HepG2 (cell line): Measurements from ENCODE around the gene TREH. TPM values are rescaled to one million over a fixed set of nuclear protein-coding genes. Genes with fewer than 3 reads are reported as not detected.

ENCODE experiments used
- ATAC-seq: fragments of 200-7000 bp; cut with Tn5 transposase; 3 replicates; pipeline ENCODE4 v1.9.1; 2020; ENCODE audit warnings: mild to moderate bottlenecking, moderate library complexity
- BruUV-seq: library from RNA; stranded (reverse); fragments of 400-500 nt; replicated peaks from 2 replicates; lab custom pipeline; 2021; lab: Mats Ljungman, UMichigan
- CTCF ChIA-PET: fragments of 300-600 bp; formaldehyde crosslinking; extraction: SDS; loops from one replicate; lab custom pipeline; 2021; ENCODE audit warnings: low total read pairs, inconsistent platforms, low intra/inter-chr PET ratio; lab: Yijun Ruan, JAX
- POLR2A ChIA-PET: fragments of 350-600 bp; sonication (Branson Sonifier 250); formaldehyde crosslinking; loops from one replicate; lab custom pipeline; 2020; ENCODE audit warnings: antibody characterized with exemption, inconsistent platforms; lab: Yijun Ruan, JAX
- DNase-seq: peaks from one replicate; pipeline ENCODE4 v3.0.0-alpha.2; 2015; ENCODE audit warnings: low spot score
- FAIRE-seq: peaks from 3 replicates; lab custom pipeline; 2011; peaks lifted over from hg19 to GRCh38; lab: Jason Lieb, UNC
- H2AFZ ChIP-seq: one replicate; pipeline ENCODE4 v1.6.1; 2011; ENCODE audit warnings: low read length, inconsistent platforms
- H3K27ac ChIP-seq: fragments of 300-600 bp; 3 replicates; pipeline ENCODE4 v1.8.0; 2011; ENCODE audit warnings: mixed run types, mild to moderate bottlenecking, mixed read lengths, low read length, inconsistent platforms; ENCODE audit not compliant: insufficient read depth; ENCODE audit errors: extremely low read length
- H3K27me3 ChIP-seq, 2 experiments: fragments of 200-600 bp in 1 of 2; 2 replicates in 1 of 2; 3 replicates in 1 of 2; pipeline versions ENCODE4 v1.6.0 to v1.8.0; 2011; ENCODE audit warnings: low read length in 2 of 2, mild to moderate bottlenecking in 2 of 2, moderate library complexity in 2 of 2, inconsistent platforms in 1 of 2; ENCODE audit not compliant: insufficient read depth in 2 of 2, control insufficient read depth in 1 of 2
- H3K36me3 ChIP-seq, 2 experiments: fragments of 200-600 bp in 1 of 2; replicated peaks in 1 of 2; 2 replicates in 1 of 2; 3 replicates in 1 of 2; pipeline versions ENCODE4 v1.5.1 to v1.8.0; 2011; ENCODE audit warnings: low read length in 2 of 2, inconsistent platforms in 1 of 2; ENCODE audit not compliant: insufficient read depth in 2 of 2, control insufficient read depth in 1 of 2
- H3K4me1 ChIP-seq: 2 replicates; pipeline ENCODE4 v1.5.1; 2012; ENCODE audit warnings: low read length, inconsistent platforms; ENCODE audit not compliant: insufficient read depth
- H3K4me2 ChIP-seq: 2 replicates; pipeline ENCODE4 v1.6.0; 2011; ENCODE audit warnings: low read depth, low read length, inconsistent platforms
- H3K4me3 ChIP-seq, 3 experiments: fragments of 200-600 bp in 1 of 3; sonication (generic), shearing (Covaris generic) in 1 of 3; replicated peaks in 1 of 3; 2 replicates each; pipeline ENCODE4 v1.5.1; 2011 to 2016; ENCODE audit warnings: low read length in 3 of 3, inconsistent platforms in 2 of 3, low read depth in 2 of 3, mild to moderate bottlenecking in 2 of 3, control low read depth in 1 of 3, mixed read lengths in 1 of 3; ENCODE audit not compliant: insufficient read depth in 1 of 3
- H3K79me2 ChIP-seq: one replicate; pipeline ENCODE4 v1.6.1; 2011; ENCODE audit warnings: low read length, inconsistent platforms; ENCODE audit not compliant: insufficient read depth
- H3K9ac ChIP-seq: 2 replicates; pipeline ENCODE4 v1.6.0; 2011; ENCODE audit warnings: mild to moderate bottlenecking, low read depth, low read length, inconsistent platforms; ENCODE audit not compliant: insufficient read depth
- H3K9me3 ChIP-seq: 2 replicates; pipeline ENCODE4 v1.5.1; 2012; ENCODE audit warnings: mild to moderate bottlenecking, low read length
- H4K20me1 ChIP-seq: 2 replicates; pipeline ENCODE4 v1.6.0; 2011; ENCODE audit warnings: inconsistent platforms, mild to moderate bottlenecking, low read length, moderate library complexity; ENCODE audit not compliant: insufficient read depth
- MAFF ChIP-seq: IDR thresholded peaks from 2 replicates; pipeline ENCODE4 v1.6.1; 2011; ENCODE audit warnings: low read depth, low read length, improper control_type of control experiment
- MYC ChIP-seq: sonication (generic); formaldehyde crosslinking; IDR thresholded peaks from 2 replicates; pipeline ENCODE4 v1.9.0; 2021; ENCODE audit warnings: missing genetic modification reagents, borderline replicate concordance
- POLR2AphosphoS5 ChIP-seq: IDR thresholded peaks from 2 replicates; pipeline ENCODE4 v1.6.1; 2012; ENCODE audit warnings: low read depth, low read length
- SMARCE1 ChIP-seq: fragments of 450-650 bp; IDR thresholded peaks from 2 replicates; pipeline ENCODE4 v1.6.1; 2017; ENCODE audit warnings: borderline replicate concordance
- ZBTB1 ChIP-seq: sonication (generic); formaldehyde crosslinking; IDR thresholded peaks from 2 replicates; pipeline ENCODE4 v1.4.0; 2020; ENCODE audit warnings: missing genetic modification reagents, borderline replicate concordance
- ZNF12 ChIP-seq: sonication (generic); formaldehyde crosslinking; IDR thresholded peaks from 2 replicates; pipeline ENCODE4 v1.5.0; 2020; ENCODE audit warnings: missing genetic modification reagents
- ZNF124 ChIP-seq: sonication (generic); formaldehyde crosslinking; IDR thresholded peaks from 2 replicates; pipeline ENCODE4 v1.4.0; 2020; ENCODE audit warnings: missing genetic modification reagents
- ZNF724P ChIP-seq: sonication (generic); formaldehyde crosslinking; IDR thresholded peaks from 2 replicates; pipeline ENCODE4 v1.8.0; 2022; ENCODE audit warnings: missing genetic modification reagents, borderline replicate concordance
- WGBS: methylation state at CpG from one replicate; pipeline ENCODE4 v1.1.6; 2017; ENCODE audit warnings: low lambda C conversion rate; 5-methylcytosine and 5-hydroxymethylcytosine counted together
- in situ Hi-C: cut with HindIII; loops from 2 replicates; pipeline ENCODE4 v1.10.0; 2017; ENCODE audit warnings: low pct_unique_long_range_greater_than_20kb; ENCODE audit not compliant: extremely low pct_ligation_motif_present
- intact Hi-C: fragments of 100-400 bp; cut with micrococcal nuclease; formaldehyde crosslinking; loops from one replicate; pipeline ENCODE4 v1.10.0; 2022; ENCODE audit not compliant: unreplicated experiment
- polyA plus RNA-seq, 8 experiments: library from polyadenylated mRNA; depleted of rRNA in 3 of 8; stranded (reverse) in 7 of 8; unstranded in 1 of 8; fragments of >200 nt; fragmentation: Illumina TruSeq in 4 of 8; extraction: Trizol in 4 of 8; gene quantifications; 2 replicates each; pipeline versions ENCODE4 v1.2.1 to v1.2.3, GENCODE V29; 2011 to 2016; ENCODE audit warnings: low read depth in 4 of 8, missing spikeins in 1 of 8, mixed read lengths in 1 of 8; ENCODE audit not compliant: insufficient read depth in 1 of 8
- total RNA-seq, 5 experiments: library from RNA; depleted of rRNA; stranded (reverse); fragments of >200 nt; fragmentation: Illumina TruSeq; extraction: Trizol; gene quantifications; 2 replicates each; pipeline ENCODE4 v1.2.3, GENCODE V29; 2016; ENCODE audit warnings: low read depth in 1 of 5
- TF ChIP-seq, protein P1 (sequence below): sonication (generic); formaldehyde crosslinking; IDR thresholded peaks from 2 replicates; pipeline ENCODE4 v1.5.1; 2020; ENCODE audit warnings: missing genetic modification reagents, mild to moderate bottlenecking, borderline replicate concordance
- TF ChIP-seq, protein P2 (sequence below): sonication (generic); formaldehyde crosslinking; IDR thresholded peaks from 2 replicates; pipeline ENCODE4 v1.4.0; 2020; ENCODE audit warnings: mild to moderate bottlenecking, missing genetic modification reagents, borderline replicate concordance
- TF ChIP-seq, protein P3 (sequence below): IDR thresholded peaks from 2 replicates; pipeline ENCODE4 v1.6.1; 2012; ENCODE audit warnings: low read length, improper control_type of control experiment
- TF ChIP-seq, protein P4 (sequence below): sonication (generic); formaldehyde crosslinking; IDR thresholded peaks from 2 replicates; pipeline ENCODE4 v1.9.0; 2021; ENCODE audit warnings: mild to moderate bottlenecking, missing genetic modification reagents

The TREH gene
- total and polyA plus RNA-seq, 2 of the 13 experiments (the other 11 are each of a cell fraction or from before 2014, with no cell fraction given): 0.53 to 0.86 TPM

DNA sequence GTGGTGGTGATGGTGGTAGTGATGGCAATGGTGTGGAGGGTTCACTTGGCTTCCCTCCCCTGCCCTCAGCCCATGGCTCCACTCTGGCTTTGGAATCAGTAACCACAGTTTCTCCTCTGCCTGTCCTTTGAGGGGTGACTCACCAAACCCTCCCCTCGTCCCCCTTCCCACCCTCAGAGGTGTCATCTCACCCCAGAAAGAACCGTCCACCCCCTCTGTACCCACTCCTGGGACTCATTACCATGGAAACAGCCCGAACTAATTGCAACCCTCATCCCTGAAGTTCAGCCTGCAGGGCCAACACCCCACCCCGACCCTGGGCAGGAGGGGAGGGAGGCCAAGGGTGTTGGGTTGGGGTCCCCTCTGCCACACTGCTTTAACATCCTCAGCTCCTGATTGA lies 45.5 kb downstream of the TREH start:
- intact Hi-C loops: no loop called here
- Histone ChIP-seq H3K79me2 (no peaks in the 10 kb centered on the region), H2AFZ (no peak overlapping the region), H3K27me3 (no peaks in the 10 kb centered on the region), H3K4me2 (peak overlapping the region; percentile 72), H3K4me1 (peaks cover 9% of the 10 kb centered on the region), H3K9me3 (no peaks in the 10 kb centered on the region), H3K4me3 (no peak overlapping the region), H3K9ac (0 out of 2 replicates have a peak overlapping the region, but pooled peaks have one; percentile 15), H4K20me1 (no peaks in the 10 kb centered on the region), H3K36me3 (peaks cover 0 to 5% of the 10 kb centered on the region in 2 experiments; a peak in 2 of 5 replicates), H3K27ac (no peak overlapping the region)
- 74% methylated on average over 4 of the region's 4 CpGs for WGBS
- FAIRE-seq: no peak
- POLR2A ChIA-PET: interaction anchor here (0.5 to 4.3 kb wide), 4 partner anchors 11 to 108 kb away, joined by 3 to 29 read pairs (median 6); no protein-coding TSS in a partner anchor
- DNase-seq: no peak
- ATAC-seq: no peak; the same call in 2 of the 3 replicates
- TF ChIP-seq MYC: no peak
- TF ChIP-seq, protein P1, sequence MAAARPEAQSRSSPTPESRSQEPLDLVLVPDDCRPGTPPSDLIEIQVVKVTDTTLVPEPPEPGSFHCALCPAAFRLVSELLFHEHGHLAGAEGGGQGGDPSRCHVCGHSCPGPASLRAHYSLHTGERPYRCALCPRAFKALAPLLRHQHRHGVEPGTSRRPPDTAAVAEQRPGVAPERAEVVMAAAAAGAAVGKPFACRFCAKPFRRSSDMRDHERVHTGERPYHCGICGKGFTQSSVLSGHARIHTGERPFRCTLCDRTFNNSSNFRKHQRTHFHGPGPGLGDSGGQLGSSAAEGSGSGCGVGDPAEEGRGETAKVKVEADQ (CRISPR knock-in tag): no peak
- no peak for TF ChIP-seq POLR2AphosphoS5
- no peak for TF ChIP-seq ZBTB1 (CRISPR knock-in tag)
- TF ChIP-seq, protein P2, sequence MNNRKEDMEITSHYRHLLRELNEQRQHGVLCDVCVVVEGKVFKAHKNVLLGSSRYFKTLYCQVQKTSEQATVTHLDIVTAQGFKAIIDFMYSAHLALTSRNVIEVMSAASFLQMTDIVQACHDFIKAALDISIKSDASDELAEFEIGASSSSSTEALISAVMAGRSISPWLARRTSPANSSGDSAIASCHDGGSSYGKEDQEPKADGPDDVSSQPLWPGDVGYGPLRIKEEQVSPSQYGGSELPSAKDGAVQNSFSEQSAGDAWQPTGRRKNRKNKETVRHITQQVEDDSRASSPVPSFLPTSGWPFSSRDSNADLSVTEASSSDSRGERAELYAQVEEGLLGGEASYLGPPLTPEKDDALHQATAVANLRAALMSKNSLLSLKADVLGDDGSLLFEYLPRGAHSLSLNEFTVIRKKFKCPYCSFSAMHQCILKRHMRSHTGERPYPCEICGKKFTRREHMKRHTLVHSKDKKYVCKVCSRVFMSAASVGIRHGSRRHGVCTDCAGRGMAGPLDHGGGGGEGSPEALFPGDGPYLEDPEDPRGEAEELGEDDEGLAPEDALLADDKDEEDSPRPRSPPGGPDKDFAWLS (CRISPR knock-in tag): no peak
- TF ChIP-seq ZNF12 (CRISPR knock-in tag): no peak
- TF ChIP-seq, protein P3, sequence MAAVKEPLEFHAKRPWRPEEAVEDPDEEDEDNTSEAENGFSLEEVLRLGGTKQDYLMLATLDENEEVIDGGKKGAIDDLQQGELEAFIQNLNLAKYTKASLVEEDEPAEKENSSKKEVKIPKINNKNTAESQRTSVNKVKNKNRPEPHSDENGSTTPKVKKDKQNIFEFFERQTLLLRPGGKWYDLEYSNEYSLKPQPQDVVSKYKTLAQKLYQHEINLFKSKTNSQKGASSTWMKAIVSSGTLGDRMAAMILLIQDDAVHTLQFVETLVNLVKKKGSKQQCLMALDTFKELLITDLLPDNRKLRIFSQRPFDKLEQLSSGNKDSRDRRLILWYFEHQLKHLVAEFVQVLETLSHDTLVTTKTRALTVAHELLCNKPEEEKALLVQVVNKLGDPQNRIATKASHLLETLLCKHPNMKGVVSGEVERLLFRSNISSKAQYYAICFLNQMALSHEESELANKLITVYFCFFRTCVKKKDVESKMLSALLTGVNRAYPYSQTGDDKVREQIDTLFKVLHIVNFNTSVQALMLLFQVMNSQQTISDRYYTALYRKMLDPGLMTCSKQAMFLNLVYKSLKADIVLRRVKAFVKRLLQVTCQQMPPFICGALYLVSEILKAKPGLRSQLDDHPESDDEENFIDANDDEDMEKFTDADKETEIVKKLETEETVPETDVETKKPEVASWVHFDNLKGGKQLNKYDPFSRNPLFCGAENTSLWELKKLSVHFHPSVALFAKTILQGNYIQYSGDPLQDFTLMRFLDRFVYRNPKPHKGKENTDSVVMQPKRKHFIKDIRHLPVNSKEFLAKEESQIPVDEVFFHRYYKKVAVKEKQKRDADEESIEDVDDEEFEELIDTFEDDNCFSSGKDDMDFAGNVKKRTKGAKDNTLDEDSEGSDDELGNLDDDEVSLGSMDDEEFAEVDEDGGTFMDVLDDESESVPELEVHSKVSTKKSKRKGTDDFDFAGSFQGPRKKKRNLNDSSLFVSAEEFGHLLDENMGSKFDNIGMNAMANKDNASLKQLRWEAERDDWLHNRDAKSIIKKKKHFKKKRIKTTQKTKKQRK: no peak
- TF ChIP-seq MAFF: no peak
- TF ChIP-seq SMARCE1: no peak
- TF ChIP-seq ZNF124 (CRISPR knock-in tag): no peak
- TF ChIP-seq, protein P4, sequence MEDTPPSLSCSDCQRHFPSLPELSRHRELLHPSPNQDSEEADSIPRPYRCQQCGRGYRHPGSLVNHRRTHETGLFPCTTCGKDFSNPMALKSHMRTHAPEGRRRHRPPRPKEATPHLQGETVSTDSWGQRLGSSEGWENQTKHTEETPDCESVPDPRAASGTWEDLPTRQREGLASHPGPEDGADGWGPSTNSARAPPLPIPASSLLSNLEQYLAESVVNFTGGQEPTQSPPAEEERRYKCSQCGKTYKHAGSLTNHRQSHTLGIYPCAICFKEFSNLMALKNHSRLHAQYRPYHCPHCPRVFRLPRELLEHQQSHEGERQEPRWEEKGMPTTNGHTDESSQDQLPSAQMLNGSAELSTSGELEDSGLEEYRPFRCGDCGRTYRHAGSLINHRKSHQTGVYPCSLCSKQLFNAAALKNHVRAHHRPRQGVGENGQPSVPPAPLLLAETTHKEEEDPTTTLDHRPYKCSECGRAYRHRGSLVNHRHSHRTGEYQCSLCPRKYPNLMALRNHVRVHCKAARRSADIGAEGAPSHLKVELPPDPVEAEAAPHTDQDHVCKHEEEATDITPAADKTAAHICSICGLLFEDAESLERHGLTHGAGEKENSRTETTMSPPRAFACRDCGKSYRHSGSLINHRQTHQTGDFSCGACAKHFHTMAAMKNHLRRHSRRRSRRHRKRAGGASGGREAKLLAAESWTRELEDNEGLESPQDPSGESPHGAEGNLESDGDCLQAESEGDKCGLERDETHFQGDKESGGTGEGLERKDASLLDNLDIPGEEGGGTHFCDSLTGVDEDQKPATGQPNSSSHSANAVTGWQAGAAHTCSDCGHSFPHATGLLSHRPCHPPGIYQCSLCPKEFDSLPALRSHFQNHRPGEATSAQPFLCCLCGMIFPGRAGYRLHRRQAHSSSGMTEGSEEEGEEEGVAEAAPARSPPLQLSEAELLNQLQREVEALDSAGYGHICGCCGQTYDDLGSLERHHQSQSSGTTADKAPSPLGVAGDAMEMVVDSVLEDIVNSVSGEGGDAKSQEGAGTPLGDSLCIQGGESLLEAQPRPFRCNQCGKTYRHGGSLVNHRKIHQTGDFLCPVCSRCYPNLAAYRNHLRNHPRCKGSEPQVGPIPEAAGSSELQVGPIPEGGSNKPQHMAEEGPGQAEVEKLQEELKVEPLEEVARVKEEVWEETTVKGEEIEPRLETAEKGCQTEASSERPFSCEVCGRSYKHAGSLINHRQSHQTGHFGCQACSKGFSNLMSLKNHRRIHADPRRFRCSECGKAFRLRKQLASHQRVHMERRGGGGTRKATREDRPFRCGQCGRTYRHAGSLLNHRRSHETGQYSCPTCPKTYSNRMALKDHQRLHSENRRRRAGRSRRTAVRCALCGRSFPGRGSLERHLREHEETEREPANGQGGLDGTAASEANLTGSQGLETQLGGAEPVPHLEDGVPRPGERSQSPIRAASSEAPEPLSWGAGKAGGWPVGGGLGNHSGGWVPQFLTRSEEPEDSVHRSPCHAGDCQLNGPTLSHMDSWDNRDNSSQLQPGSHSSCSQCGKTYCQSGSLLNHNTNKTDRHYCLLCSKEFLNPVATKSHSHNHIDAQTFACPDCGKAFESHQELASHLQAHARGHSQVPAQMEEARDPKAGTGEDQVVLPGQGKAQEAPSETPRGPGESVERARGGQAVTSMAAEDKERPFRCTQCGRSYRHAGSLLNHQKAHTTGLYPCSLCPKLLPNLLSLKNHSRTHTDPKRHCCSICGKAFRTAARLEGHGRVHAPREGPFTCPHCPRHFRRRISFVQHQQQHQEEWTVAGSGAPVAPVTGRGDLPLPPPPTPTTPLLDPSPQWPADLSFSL (CRISPR knock-in tag): no peak
- no peak for TF ChIP-seq ZNF724P (CRISPR knock-in tag)
- CTCF ChIA-PET: no interaction called here
- BruUV-seq: no TSS peak
- in situ Hi-C loops: no loop called here
